ENCODE results near the gene MKS1.

- TF ChIP-seq CTCF (conservative IDR thresholded peaks at IDR 0.05; ENCODE audit: low read length) (no peak), EZH2phosphoT487 (IDR thresholded peaks at IDR 0.05; ENCODE audit: borderline replicate concordance) (no peak)
Measured at GRCh38 chr17:58202859-58203258, 16.2 kb downstream of the MKS1 start.
